ENCODE results near the gene ATP9B.

ATP9B gene

DNA sequence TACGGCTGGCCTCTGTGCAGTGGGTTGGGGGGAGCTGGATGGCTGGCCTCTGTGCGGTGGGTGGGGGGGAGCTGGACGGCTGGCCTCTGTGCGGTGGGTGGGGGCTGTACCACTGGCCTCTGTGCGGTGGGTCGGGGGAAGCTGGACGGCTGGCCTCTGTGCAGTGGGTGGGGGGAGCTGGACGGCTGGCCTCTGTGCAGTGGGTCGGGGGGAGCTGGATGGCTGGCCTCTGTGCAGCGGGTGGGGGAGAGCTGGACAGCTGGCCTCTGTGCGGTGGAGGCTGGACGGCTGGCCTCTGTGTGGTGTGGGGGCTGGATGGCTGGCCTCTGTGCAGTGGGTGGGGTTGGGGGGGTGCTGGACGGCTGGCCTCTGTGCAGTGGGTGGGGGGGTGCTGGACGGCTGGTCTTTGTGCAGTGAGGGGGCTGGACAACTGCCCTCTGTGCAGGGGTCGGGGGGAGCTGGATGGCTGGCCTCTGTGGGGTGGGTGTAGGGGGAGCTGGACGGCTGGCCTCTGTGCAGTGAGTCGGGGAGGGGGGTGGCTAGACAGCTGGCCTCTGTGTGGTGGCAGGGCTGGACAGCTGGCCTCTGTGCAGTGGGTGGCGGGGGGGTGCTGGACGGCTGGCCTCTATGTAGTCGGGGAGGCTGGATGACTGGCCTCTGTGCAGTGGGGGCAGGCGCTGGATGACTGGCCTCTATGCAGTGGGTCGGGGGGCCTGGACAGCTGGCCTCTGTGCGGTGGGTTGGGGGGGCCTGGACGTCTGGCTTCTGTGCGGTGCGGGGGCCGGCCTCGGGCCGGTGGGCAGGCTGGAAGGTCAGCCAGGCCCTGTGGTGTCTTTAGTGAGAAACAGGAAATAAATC is 358.4 kb downstream of the ATP9B start:
- TF ChIP-seq, protein P1, sequence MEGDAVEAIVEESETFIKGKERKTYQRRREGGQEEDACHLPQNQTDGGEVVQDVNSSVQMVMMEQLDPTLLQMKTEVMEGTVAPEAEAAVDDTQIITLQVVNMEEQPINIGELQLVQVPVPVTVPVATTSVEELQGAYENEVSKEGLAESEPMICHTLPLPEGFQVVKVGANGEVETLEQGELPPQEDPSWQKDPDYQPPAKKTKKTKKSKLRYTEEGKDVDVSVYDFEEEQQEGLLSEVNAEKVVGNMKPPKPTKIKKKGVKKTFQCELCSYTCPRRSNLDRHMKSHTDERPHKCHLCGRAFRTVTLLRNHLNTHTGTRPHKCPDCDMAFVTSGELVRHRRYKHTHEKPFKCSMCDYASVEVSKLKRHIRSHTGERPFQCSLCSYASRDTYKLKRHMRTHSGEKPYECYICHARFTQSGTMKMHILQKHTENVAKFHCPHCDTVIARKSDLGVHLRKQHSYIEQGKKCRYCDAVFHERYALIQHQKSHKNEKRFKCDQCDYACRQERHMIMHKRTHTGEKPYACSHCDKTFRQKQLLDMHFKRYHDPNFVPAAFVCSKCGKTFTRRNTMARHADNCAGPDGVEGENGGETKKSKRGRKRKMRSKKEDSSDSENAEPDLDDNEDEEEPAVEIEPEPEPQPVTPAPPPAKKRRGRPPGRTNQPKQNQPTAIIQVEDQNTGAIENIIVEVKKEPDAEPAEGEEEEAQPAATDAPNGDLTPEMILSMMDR (IDR thresholded peaks at IDR 0.05; ENCODE audit: borderline replicate concordance, insufficient read depth, low read depth, low read length) = no peak
- H3K4me3 ChIP-seq (ENCODE audit: low read depth, low read length) = no peak overlapping the region
